Retinal pigment epithelial cell (primary cell): ENCODE results near the gene TBX20.
"Not testable (repeated sequence)": the region's sequence is repeated elsewhere in the genome, so short reads cannot be mapped to it uniquely, and the experiment has no call there.

Experiments
- DNase-seq: peaks from one replicate; pipeline ENCODE4 v3.0.0-alpha.2; 2010; ENCODE audit warnings: low read depth
- H3K4me3 ChIP-seq: 2 replicates; pipeline ENCODE4 v1.5.1; 2011; ENCODE audit warnings: mild to moderate bottlenecking, low read length, control low read depth, moderate library complexity
- CTCF ChIP-seq: conservative IDR thresholded peaks from 2 replicates; pipeline ENCODE4 v1.5.1; 2011; ENCODE audit warnings: low read depth, low read length, control low read depth, inconsistent platforms

Gene TBX20

GRCh38 chr7:35232994-35233393, 20.9 kb downstream of the TBX20 start:
- no peak for DNase-seq
- no peak for TF ChIP-seq CTCF

GRCh38 chr7:35231221-35231620, 22.7 kb downstream of the TBX20 start:
- not testable (repeated sequence) for H3K4me3 ChIP-seq, DNase-seq

More at GRCh38 chr7:35232994-35233393, 20.9 kb downstream of the TBX20 start:
- H3K4me3 ChIP-seq = no peak overlapping the region

DNA sequence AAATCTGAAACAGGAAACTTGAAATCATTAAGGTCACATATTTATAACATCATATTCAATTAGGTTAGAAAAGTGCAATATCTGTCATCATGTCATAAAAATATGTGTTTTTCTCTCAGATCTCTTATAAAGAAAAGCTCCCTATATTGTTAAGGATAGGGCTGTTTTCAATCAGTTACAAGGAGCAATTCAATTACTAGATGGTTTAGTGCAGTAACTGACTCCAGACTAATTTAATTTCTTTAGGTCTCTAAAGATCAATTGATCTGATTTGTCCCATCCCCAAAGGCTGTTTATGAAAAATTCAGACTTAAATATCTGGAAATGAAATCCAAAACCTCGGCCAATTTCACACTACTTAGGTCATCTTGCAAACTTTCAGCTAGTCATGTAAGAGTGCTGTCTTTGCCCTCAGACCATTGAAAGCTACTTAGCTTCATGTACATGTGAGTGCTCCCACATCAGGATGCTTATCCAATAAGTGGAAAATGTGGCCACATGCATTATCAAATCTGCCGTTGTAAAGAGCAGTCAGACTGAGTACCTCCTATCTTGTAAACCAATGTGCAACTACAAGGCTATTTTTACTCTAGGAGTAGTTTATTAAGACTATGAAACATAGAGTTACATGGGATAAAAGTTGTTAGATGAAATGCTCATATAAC, 24.7 kb downstream of the TBX20 start:
- DNase-seq, H3K4me3 ChIP-seq: not testable (repeated sequence)

DNA sequence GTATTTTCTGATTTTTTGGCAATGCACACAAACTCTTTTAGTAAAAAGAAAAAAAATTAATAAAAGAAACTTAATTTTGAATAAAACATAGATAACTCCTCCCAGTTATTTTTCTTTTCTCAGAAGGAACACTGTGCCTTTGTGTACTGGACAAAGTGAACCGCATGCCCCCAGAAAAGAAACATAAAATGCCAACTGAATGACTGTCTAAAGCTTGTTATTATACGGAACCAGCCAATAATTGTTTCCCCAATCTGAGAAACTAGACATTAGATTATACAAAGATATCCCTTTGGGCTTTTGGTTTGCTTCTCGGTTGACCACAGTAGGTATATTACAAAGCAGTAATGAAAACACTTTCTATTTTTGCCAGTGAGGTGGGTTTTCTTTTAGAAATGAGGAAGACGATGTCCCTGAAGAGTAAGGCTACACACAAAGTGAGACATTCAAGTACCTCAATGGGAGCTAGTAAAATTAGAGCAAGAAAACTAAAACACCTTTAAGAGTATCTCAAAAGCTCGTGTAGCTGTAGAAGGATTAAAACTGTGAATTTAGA, 25.3 kb downstream of the TBX20 start:
- not testable (repeated sequence) for DNase-seq, H3K4me3 ChIP-seq

DNA sequence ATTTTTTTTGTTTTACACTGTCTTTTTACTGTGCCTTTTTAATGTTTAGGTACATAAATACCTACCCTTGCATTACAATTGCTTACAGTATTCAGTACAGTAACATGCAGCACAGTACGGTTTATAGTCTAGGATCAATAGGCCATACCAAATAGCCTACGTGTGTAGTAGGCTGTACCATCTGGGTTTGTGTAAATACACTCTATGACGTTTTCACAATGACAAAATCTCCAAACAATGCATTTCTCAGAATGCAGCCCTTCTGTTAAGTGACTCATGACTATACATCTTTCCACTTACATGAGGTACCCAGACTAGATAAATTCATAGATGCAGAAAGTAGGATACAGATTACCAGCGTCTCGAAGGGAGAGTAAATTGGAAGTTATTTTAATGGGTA, 26.5 kb downstream of the TBX20 start:
- DNase-seq, H3K4me3 ChIP-seq: not testable (repeated sequence)

GRCh38 chr7:35222445-35222844, 31.5 kb downstream of the TBX20 start:
- not testable (repeated sequence) for H3K4me3 ChIP-seq, DNase-seq

DNA sequence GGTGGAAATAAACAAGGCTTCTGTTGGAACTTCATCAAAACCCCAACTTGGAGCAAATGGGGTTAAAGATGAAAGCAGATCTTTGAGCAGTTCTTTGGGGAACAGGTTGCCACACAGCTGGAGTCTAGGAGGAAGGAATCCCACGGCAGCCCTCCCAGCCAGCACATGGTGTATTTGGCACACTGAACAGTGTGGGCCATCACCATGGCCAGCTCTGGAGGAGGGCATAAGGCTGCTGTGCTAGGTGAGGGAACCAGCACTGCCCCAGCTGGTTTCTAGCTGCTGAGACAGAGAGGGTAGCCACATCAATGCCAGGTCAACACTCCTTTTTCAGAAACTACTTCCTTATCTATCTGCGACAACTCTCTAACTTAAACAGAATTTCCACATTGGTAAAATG, 33.7 kb downstream of the TBX20 start:
- DNase-seq, H3K4me3 ChIP-seq: not testable (repeated sequence)

GRCh38 chr7:35216033-35216432, 37.9 kb downstream of the TBX20 start:
- not testable (repeated sequence) for H3K4me3 ChIP-seq, DNase-seq

DNA sequence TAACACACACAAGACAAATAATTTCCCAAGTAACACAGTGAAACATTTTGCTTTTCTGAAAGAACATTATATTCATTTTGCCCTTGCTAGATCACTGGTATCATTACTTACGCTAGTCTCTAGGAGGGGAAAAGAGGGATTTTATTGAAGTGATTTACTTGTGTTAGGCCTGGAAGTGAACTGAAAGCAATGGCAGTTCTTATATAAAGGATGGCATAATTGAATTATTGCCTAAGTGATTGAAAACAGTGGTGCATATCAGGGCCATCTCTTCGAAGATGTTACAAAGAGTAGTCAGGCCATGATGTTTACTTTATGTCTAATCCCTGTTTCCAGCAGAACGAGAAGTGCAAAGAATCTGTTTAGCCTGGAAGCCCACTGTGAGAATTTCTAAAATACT, 38.8 kb downstream of the TBX20 start:
- H3K4me3 ChIP-seq, DNase-seq: not testable (repeated sequence)

- not testable (repeated sequence) for H3K4me3 ChIP-seq, DNase-seq
These were observed 47.0 kb downstream of the TBX20 start for GRCh38 chr7:35206924-35207323.

DNA sequence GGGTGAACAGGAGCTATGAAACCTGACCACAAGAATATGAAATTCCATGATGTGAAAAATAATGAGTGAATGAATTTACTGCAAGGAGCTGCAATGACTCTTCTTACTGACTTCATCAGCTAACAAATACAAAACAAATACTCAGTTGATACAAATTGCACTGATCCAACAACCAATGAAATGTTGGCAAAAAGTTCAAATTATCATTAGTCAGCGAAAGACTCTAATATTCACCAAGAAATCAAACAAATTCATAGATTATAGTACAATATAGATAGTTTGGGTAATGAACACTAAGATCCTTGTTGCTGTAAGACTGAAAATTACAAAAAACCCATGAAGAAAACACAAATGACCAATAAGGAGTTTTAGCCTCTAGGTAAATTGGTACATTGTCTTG, 49.0 kb downstream of the TBX20 start:
- not testable (repeated sequence) for H3K4me3 ChIP-seq, DNase-seq

- DNase-seq, H3K4me3 ChIP-seq: not testable (repeated sequence)
These were observed 49.9 kb downstream of the TBX20 start for GRCh38 chr7:35204031-35204430.

DNA sequence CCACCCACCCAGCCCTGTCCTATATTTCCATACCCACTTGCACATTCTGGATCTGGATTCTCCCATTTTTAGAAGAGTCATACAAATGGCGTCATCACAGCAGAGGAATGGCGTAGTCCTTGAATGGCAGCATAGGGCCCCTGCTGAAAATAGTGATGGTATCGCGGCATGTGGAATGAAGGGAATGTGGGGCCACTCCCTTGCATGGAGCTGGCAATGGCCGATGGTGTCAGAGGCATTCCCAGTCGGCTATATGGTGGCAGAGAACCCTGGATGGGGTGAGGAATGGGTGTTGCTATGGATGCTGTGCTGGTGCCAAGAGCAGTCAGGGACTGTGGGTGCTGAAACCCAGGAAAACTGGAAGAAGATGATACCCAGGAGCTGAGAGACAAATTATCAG, 51.5 kb downstream of the TBX20 start:
- DNase-seq, H3K4me3 ChIP-seq: not testable (repeated sequence)

DNA sequence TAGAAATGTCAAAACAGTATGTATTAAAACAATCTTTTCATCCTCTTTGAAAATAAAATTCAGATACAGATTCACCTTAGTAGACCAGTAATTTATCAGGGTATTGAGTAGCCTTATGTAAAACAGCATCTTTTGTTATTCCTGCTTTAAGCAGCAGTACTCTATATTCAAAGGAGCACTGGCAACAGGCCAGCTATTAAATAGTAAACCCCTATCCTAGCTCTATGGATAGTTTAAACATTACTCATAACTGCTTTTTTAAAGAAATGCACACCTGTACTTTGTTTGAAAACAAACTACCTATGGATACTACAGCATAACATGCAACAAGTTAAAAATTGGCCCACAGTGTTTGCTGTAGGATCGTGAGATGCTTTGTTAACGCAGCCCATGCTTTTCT, 53.7 kb downstream of the TBX20 start:
- not testable (repeated sequence) for DNase-seq, H3K4me3 ChIP-seq

DNA sequence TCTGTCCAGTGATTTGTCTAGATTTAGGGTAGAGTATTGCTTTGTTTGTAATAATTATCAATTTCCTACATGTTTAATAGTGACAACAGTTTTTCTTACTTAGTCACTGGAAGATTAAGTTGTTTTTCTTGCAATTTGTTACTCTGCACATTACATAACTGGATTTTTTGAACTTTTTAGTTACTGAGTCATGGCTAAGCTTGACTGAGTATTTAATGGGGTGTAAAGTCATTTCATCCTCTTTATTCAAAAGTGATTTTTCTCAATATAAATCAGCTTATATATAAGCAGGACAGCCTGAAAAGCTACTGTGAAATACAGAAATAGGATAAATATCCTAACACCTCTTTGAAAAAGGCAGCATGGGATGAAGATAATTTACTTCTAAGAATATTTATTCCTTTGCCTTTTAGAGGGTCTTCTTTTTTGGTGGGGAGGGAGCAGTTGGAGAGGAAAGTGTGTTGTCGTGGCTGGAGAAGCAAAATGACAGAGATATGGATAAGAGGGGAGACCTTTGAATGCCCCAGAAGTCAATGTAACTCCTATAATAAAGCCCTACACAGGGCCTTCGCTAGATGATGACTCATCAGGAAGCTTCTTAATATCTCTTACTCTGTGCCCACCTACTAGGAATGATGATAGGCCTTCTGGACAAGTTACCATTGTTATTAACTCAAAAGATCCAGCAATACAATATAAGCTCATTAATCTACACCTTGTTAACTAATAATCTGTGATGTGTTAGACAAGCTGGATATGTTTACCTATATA, 55.3 kb downstream of the TBX20 start:
- DNase-seq, H3K4me3 ChIP-seq: not testable (repeated sequence)

GRCh38 chr7:35191571-35191970, 62.3 kb downstream of the TBX20 start:
- H3K4me3 ChIP-seq = not testable (repeated sequence)

DNA sequence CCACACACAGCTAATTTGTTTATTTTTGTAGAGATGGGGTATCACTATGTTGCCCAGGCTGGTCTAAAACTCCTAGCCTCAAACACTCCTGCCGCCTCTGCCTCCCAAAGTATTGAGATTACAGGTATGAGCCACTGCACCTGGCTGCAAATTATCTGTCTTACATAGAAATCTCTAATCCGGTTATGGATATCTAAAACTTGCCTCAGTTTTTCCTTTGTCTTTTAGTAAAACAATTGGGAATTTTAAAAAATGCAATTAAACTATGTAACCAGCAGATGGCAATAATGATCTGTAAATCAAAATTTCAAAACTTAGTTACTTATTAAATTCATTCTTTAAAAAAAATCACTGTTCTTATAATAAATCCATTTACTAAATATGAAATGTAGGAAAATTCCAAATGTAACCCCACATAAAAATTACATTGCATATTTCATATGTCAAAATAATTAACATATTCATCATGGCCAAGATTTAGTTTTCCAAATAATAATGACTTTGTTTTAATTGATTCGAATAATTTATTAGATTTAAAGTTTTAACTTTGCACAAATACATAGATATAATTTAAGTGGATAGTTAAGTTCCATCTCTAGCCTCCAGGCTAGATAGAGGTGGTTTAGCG, 63.6 kb downstream of the TBX20 start:
- DNase-seq, H3K4me3 ChIP-seq: not testable (repeated sequence)

More at GRCh38 chr7:35191571-35191970, 62.3 kb downstream of the TBX20 start:
- DNase-seq = not testable (repeated sequence)

DNA sequence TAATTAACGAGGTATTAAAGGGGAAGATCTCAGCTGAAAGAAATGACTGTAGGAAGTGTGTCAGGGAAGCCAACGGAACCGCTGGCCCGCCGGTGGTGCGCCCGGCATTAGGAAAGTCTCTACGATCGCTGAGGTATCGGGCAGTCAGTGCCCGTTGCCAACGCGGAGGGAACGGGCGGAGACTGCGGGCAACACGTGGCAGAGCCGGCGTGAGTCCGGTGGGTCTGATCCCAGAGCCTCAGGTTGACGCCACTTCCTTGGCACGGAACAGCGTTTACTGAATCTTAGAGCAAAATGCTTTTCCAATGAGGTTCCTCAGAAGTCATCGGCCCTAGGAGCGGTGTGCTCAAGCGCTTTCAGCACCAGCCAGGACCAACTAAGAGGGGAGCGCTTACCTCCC, 67.1 kb downstream of the TBX20 start:
- not testable (repeated sequence) for DNase-seq
- H3K4me3 ChIP-seq = peak overlapping the region; percentile 59
